Tibial artery (tissue), 4 donors: Measurements from ENCODE around the gene DCAF5.

ENCODE experiments used
- DNase-seq, 2 donors: peaks; one replicate each; pipeline ENCODE4 v3.0.0-alpha.2; 2019
- H3K27ac ChIP-seq, 2 donors: fragments of 200-600 bp; sonication (generic) in 1 of 2; 1 replicate in 1 of 2; 2 replicates in 1 of 2; pipeline ENCODE4 v1.5.1; 2018 to 2019; ENCODE audit warnings: mild to moderate bottlenecking in 1 of 2
- H3K27me3 ChIP-seq, 2 donors: fragments of 200-600 bp; sonication (generic) in 1 of 2; one replicate each; pipeline versions ENCODE4 v1.5.1 to v1.6.0; 2016 to 2019
- H3K36me3 ChIP-seq, 3 donors: fragments of 200-600 bp; sonication (generic) in 2 of 3; one replicate each; pipeline ENCODE4 v1.5.1; 2016 to 2019; ENCODE audit warnings: mild to moderate bottlenecking in 2 of 3
- H3K4me1 ChIP-seq, 4 donors: fragments of 200-600 bp; sonication (generic) in 2 of 4; 1 replicate in 3 of 4; 2 replicates in 1 of 4; pipeline ENCODE4 v1.5.1; 2016 to 2019
- H3K4me3 ChIP-seq, 2 donors: fragments of 200-600 bp; sonication (generic) in 1 of 2; 1 replicate in 1 of 2; 2 replicates in 1 of 2; pipeline ENCODE4 v1.5.1; 2018 to 2019; ENCODE audit warnings: mild to moderate bottlenecking in 2 of 2
- H3K9me3 ChIP-seq, 3 donors: fragments of 200-600 bp; sonication (generic) in 1 of 3; one replicate each; pipeline ENCODE4 v1.5.1; 2016 to 2019
- CTCF ChIP-seq, 2 experiments: fragments of 200-600 bp in 1 of 2; fragments of 450-650 bp in 1 of 2; IDR thresholded peaks; one replicate each; pipeline ENCODE4 v1.5.1; 2017 to 2019; ENCODE audit warnings: antibody characterized with exemption in 2 of 2, mild to moderate bottlenecking in 1 of 2, moderate library complexity in 1 of 2
- intact Hi-C: fragments of 100-400 bp; cut with DNase I; formaldehyde crosslinking; loops from one replicate; pipeline ENCODE4 v1.15.0; 2023; ENCODE audit warnings: low total_unique reads

The DCAF5 gene

GRCh38 chr14:69059658-69060623 is 93.0 kb downstream of the DCAF5 start:
- Histone ChIP-seq H3K4me1 (peaks cover 0 to 43% (median 19%) of the 10 kb centered on the region in 4 donors), H3K27me3 (no peaks in the 10 kb centered on the region), H3K36me3 (peaks cover 15 to 53% (median 24%) of the 10 kb centered on the region in 3 donors), H3K9me3 (no peaks in the 10 kb centered on the region), H3K27ac (peak overlapping the region; percentile 37 to 50), H3K4me3 (no peak overlapping the region)
- DNase-seq = peak; percentile 67 to 74
- no peak for TF ChIP-seq CTCF (IDR thresholded peaks at IDR 0.05)
- intact Hi-C loops = no loop called here

DNA sequence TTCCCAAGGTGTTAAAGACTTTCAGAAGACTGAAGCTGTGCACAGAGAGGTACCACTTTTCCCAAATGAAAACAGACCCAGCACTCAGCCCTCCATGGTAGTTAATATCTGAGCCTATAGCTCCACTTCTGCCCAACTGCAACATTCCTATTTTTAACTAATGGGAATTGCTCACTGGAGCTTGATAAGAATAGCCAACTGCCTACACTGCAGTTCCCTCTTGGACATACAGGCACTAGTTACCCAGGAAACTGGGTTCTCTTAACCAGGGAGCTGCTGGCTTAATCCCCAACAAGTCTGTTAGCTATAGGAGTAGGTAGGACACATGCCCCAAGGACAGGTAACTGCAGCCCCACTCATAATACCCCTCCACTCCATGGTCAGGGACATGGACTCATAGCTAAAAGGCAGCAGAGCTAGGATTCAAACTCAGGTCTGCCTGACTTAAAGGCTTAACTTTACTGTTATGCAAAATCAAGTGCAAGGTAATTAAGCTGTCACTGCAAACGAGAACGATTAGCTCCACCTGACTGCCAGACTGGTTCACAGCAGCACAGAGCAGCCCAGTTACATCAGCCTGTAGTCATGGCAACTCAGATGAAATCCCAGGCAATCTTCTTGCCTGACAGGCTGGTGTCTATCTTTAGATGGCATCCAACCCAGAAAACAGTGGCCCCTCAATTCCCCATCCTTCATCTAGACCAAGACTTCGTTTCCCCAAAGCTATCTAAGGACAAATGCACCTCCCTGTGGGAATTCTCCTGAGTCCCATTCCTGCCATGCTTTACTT is 96.7 kb downstream of the DCAF5 start:
- intact Hi-C loops = no loop called here

GRCh38 chr14:69055125-69055524 is 97.8 kb downstream of the DCAF5 start:
- no peak for DNase-seq
- H3K4me1 ChIP-seq = peaks cover 0 to 65% (median 37%) of the 10 kb centered on the region in 4 donors
- no peak overlapping the region for H3K4me3 ChIP-seq
- H3K27ac ChIP-seq = peak overlapping the region; percentile 58 to 66
- peaks cover 19 to 47% (median 20%) of the 10 kb centered on the region in 3 donors for H3K36me3 ChIP-seq
- no peaks in the 10 kb centered on the region for H3K9me3 ChIP-seq
- no peak for TF ChIP-seq CTCF (IDR thresholded peaks at IDR 0.05)
- H3K27me3 ChIP-seq = no peaks in the 10 kb centered on the region
- intact Hi-C loops = no loop called here

More for the DNA sequence above, 96.7 kb downstream of the DCAF5 start:
- H3K4me3 ChIP-seq = no peak overlapping the region
- TF ChIP-seq CTCF (IDR thresholded peaks at IDR 0.05) = peak in 1 of 2 experiments; percentile 20
- no peaks in the 10 kb centered on the region for H3K9me3 ChIP-seq
- H3K27ac ChIP-seq = peak overlapping the region; percentile 58 to 66
- H3K27me3 ChIP-seq = no peaks in the 10 kb centered on the region
- H3K4me1 ChIP-seq = peaks cover 0 to 59% (median 29%) of the 10 kb centered on the region in 4 donors
- peaks cover 20 to 50% (median 24%) of the 10 kb centered on the region in 3 donors for H3K36me3 ChIP-seq
- DNase-seq = no peak

- no peaks in the 10 kb centered on the region for H3K9me3 ChIP-seq
- H3K4me1 ChIP-seq = peaks cover 0 to 68% (median 44%) of the 10 kb centered on the region in 4 donors
- intact Hi-C loops = no loop called here
- peaks cover 19 to 40% (median 20%) of the 10 kb centered on the region in 3 donors for H3K36me3 ChIP-seq
- no peak for DNase-seq
- peak overlapping the region; percentile 15 to 36 for H3K27ac ChIP-seq
- no peak overlapping the region for H3K4me3 ChIP-seq
- no peak for TF ChIP-seq CTCF (IDR thresholded peaks at IDR 0.05)
- no peaks in the 10 kb centered on the region for H3K27me3 ChIP-seq
These were observed 98.9 kb downstream of the DCAF5 start for GRCh38 chr14:69054030-69054429.

- H3K27ac ChIP-seq = peak overlapping the region; percentile 87 to 91
- H3K9me3 ChIP-seq = no peaks in the 10 kb centered on the region
- H3K4me1 ChIP-seq = peaks cover 0 to 75% (median 56%) of the 10 kb centered on the region in 4 donors
- H3K36me3 ChIP-seq = peaks cover 19 to 23% (median 20%) of the 10 kb centered on the region in 3 donors
- no peak for TF ChIP-seq CTCF (IDR thresholded peaks at IDR 0.05)
- no peaks in the 10 kb centered on the region for H3K27me3 ChIP-seq
- DNase-seq = no peak
- no peak overlapping the region for H3K4me3 ChIP-seq
- intact Hi-C loops = no loop called here
These were observed 100.7 kb downstream of the DCAF5 start for GRCh38 chr14:69052181-69052601.
